Lung (tissue), 12 donors: ENCODE data around the gene MYL12B. TPM values are rescaled to one million over a fixed set of nuclear protein-coding genes. Genes with fewer than 3 reads are reported as not detected.
"Not testable (repeated sequence)": the region's sequence is repeated elsewhere in the genome, so short reads cannot be mapped to it uniquely, and the experiment has no call there.

Experiments
- ATAC-seq: fragments of 200-7000 bp; cut with Tn5 transposase; one replicate; pipeline ENCODE4 v1.9.1; 2020; ENCODE audit warnings: moderate number of reproducible peaks; ENCODE audit not compliant: insufficient read depth, low FRiP score
- DNase-seq, 3 donors: peaks; one replicate each; pipeline ENCODE4 v3.0.0-alpha.2; 2013 to 2017
- H3K27ac ChIP-seq, 2 donors: one replicate each; pipeline ENCODE4 v1.5.1; 2013; ENCODE audit warnings: mild to moderate bottlenecking in 2 of 2, moderate library complexity in 2 of 2, control low read depth in 1 of 2, inconsistent platforms in 1 of 2, low read depth in 1 of 2, low read length in 1 of 2
- H3K27me3 ChIP-seq, 3 donors: one replicate each; pipeline ENCODE4 v1.5.1; 2013; ENCODE audit warnings: low read length in 2 of 3; ENCODE audit not compliant: control insufficient read depth in 3 of 3, insufficient read depth in 3 of 3
- H3K36me3 ChIP-seq, 4 donors: one replicate each; pipeline ENCODE4 v1.5.1; 2013; ENCODE audit warnings: low read length in 4 of 4, mild to moderate bottlenecking in 1 of 4, moderate library complexity in 1 of 4; ENCODE audit not compliant: control insufficient read depth in 4 of 4, insufficient read depth in 4 of 4
- H3K4me1 ChIP-seq, 5 donors: one replicate each; pipeline ENCODE4 v1.5.1; 2013; ENCODE audit warnings: low read length in 5 of 5, mild to moderate bottlenecking in 2 of 5, moderate library complexity in 1 of 5; ENCODE audit not compliant: control insufficient read depth in 5 of 5, insufficient read depth in 5 of 5
- H3K4me3 ChIP-seq: one replicate; pipeline ENCODE4 v1.5.1; 2013; ENCODE audit warnings: mild to moderate bottlenecking, control low read depth, moderate library complexity
- H3K9ac ChIP-seq, 2 donors: one replicate each; pipeline ENCODE4 v1.5.1; 2013; ENCODE audit warnings: low read length in 2 of 2, control low read depth in 1 of 2; ENCODE audit not compliant: insufficient read depth in 1 of 2
- H3K9me3 ChIP-seq, 4 donors: one replicate each; pipeline ENCODE4 v1.5.1; 2013; ENCODE audit warnings: low read length in 3 of 4, mild to moderate bottlenecking in 1 of 4, moderate library complexity in 1 of 4; ENCODE audit not compliant: control insufficient read depth in 4 of 4, insufficient read depth in 3 of 4
- CTCF ChIP-seq: IDR thresholded peaks from 2 replicates; pipeline ENCODE4 v1.5.1; 2012; ENCODE audit warnings: mild to moderate bottlenecking; ENCODE audit errors: control extremely low read depth, extremely low read depth
- WGBS, 2 donors: extraction: QIAGEN DNeasy Blood & Tissue Kit; methylation state at CpG; one replicate each; pipeline ENCODE4 v1.1.7; 2013; 5-methylcytosine and 5-hydroxymethylcytosine counted together
- polyA plus RNA-seq, 2 donors: library from polyadenylated mRNA; stranded (reverse); fragments of 200-250 nt; gene quantifications; one replicate each; pipeline ENCODE4 v1.2.1, GENCODE V29; 2013
- total RNA-seq, 2 donors: library from RNA; depleted of rRNA in 1 of 2; stranded (reverse); fragments of >200 nt in 1 of 2; gene quantifications; one replicate each; pipeline ENCODE4 v1.2.1, GENCODE V29; 2014 to 2021
- donor health status: control.
- donor health status: control.
- donor health status: Bipolar disorder and iron deficiency.
- donor health status: healthy.
- donor health status: DM: yes; HTN: yes; CAD: no.

The MYL12B gene
- total and polyA plus RNA-seq, 4 donors: 249 to 1,047 (median 418) TPM

- WGBS, 2 donors: 51 to 64% methylated on average over 4 of the region's 4 CpGs
- Histone ChIP-seq H3K9ac (no peak overlapping the region), H3K27ac (no peak overlapping the region), H3K4me1 (no peaks in the 10 kb centered on the region), H3K4me3 (no peak overlapping the region), H3K36me3 (no peaks in the 10 kb centered on the region), H3K27me3 (no peaks in the 10 kb centered on the region), H3K9me3 (peaks cover 0 to 7% (median 0%) of the 10 kb centered on the region in 4 donors)
- DNase-seq (no peak), ATAC-seq (no peak)
- TF ChIP-seq CTCF: no peak
Observed at GRCh38 chr18:3313685-3314084, 51.8 kb downstream of the MYL12B start.

- WGBS, 2 donors: 100% methylated on average over 1 of the region's 1 CpG
- H3K27me3 ChIP-seq: not testable (repeated sequence)
Observed at GRCh38 chr18:3315344-3315743, 53.4 kb downstream of the MYL12B start.

GRCh38 chr18:3319399-3319798 lies 57.5 kb downstream of the MYL12B start:
- DNase-seq (no peak), ATAC-seq (no peak)
- Histone ChIP-seq H3K4me1 (peaks cover 0 to 4% (median 0%) of the 10 kb centered on the region in 5 donors), H3K27me3 (no peaks in the 10 kb centered on the region), H3K9ac (no peak overlapping the region), H3K9me3 (peaks cover 0 to 7% (median 0%) of the 10 kb centered on the region in 4 donors), H3K27ac (no peak overlapping the region), H3K4me3 (no peak overlapping the region), H3K36me3 (no peaks in the 10 kb centered on the region)
- WGBS, 2 donors: 72 to 82% methylated on average over 5 of the region's 5 CpGs
- TF ChIP-seq CTCF: no peak

More at GRCh38 chr18:3315344-3315743, 53.4 kb downstream of the MYL12B start:
- not testable (repeated sequence) for ATAC-seq, H3K9me3 ChIP-seq, H3K4me3 ChIP-seq, H3K27ac ChIP-seq, DNase-seq, H3K4me1 ChIP-seq, H3K36me3 ChIP-seq, H3K9ac ChIP-seq

- TF ChIP-seq CTCF: no peak
- ATAC-seq (no peak), DNase-seq (no peak)
- no peak overlapping the region for H3K9ac ChIP-seq
- no peaks in the 10 kb centered on the region for H3K27me3 ChIP-seq
- no peaks in the 10 kb centered on the region for H3K36me3 ChIP-seq
- H3K4me1 ChIP-seq: peaks cover 0 to 4% (median 0%) of the 10 kb centered on the region in 5 donors
- 57 to 82% methylated on average over 2 of the region's 2 CpGs for WGBS, 2 donors
- H3K9me3 ChIP-seq: peaks cover 0 to 7% (median 0%) of the 10 kb centered on the region in 4 donors
- no peak overlapping the region for H3K4me3 ChIP-seq
- no peak overlapping the region for H3K27ac ChIP-seq
Observed at GRCh38 chr18:3319894-3320454, 58.0 kb downstream of the MYL12B start.
